Chondrocyte (in vitro differentiated cells): Measurements from ENCODE around the gene RAMACL. TPM values are rescaled to one million over a fixed set of nuclear protein-coding genes. Genes with fewer than 3 reads are reported as not detected.

Experiments
- DNase-seq: peaks from one replicate; pipeline ENCODE4 v3.0.0; 2021; ENCODE audit warnings: mixed read lengths, low spot score
- H3K27ac Mint-ChIP-seq: one replicate; pipeline ENCODE4 v1.8.0; 2021; ENCODE audit warnings: mild to moderate bottlenecking, moderate library complexity, mixed read lengths; ENCODE audit not compliant: unreplicated experiment
- H3K27me3 Mint-ChIP-seq: 2 replicates; pipeline ENCODE4 v1.8.0; 2021; ENCODE audit warnings: low read depth, mixed read lengths
- H3K36me3 Mint-ChIP-seq: 2 replicates; pipeline ENCODE4 v1.8.0; 2021; ENCODE audit warnings: low read depth, mixed read lengths
- H3K4me1 Mint-ChIP-seq: 2 replicates; pipeline ENCODE4 v1.8.0; 2021; ENCODE audit warnings: low read depth, mild to moderate bottlenecking, mixed read lengths
- H3K4me3 Mint-ChIP-seq: one replicate; pipeline ENCODE4 v1.8.0; 2021; ENCODE audit warnings: mild to moderate bottlenecking, moderate library complexity, mixed read lengths; ENCODE audit not compliant: unreplicated experiment
- H3K9me3 Mint-ChIP-seq: 2 replicates; pipeline ENCODE4 v1.8.0; 2021; ENCODE audit warnings: low read depth, mixed read lengths
- CTCF ChIP-seq: fragments of 200-600 bp; sonication (generic); IDR thresholded peaks from 2 replicates; pipeline ENCODE4 v1.5.0; 2021; ENCODE audit warnings: antibody characterized with exemption, mild to moderate bottlenecking, moderate library complexity
- total RNA-seq: library from RNA; stranded (reverse); gene quantifications from 3 replicates; pipeline ENCODE4 v1.2.1, GENCODE V29; 2021

Gene RAMACL
- total RNA-seq, 1 donor from 2014 or later, result 1.7 TPM

- Mint-ChIP-seq H3K27ac (peak overlapping the region; percentile 54), H3K9me3 (no peaks in the 10 kb centered on the region), H3K27me3 (no peaks in the 10 kb centered on the region), H3K36me3 (peaks cover 19% of the 10 kb centered on the region), H3K4me3 (no peak overlapping the region), H3K4me1 (peaks cover 90% of the 10 kb centered on the region)
- no peak for DNase-seq
- TF ChIP-seq CTCF, result no peak
Measured at GRCh38 chr6:166616261-166617238, 30.1 kb upstream of the RAMACL start.

- H3K4me1 Mint-ChIP-seq, result peaks cover 82% of the 10 kb centered on the region
- H3K27ac Mint-ChIP-seq, result peak overlapping the region; percentile 97
- TF ChIP-seq CTCF, result peak; percentile 6
- no peaks in the 10 kb centered on the region for H3K27me3 Mint-ChIP-seq
- peaks cover 19% of the 10 kb centered on the region for H3K36me3 Mint-ChIP-seq
- no peak for DNase-seq
- peak overlapping the region; percentile 27 for H3K4me3 Mint-ChIP-seq
- no peaks in the 10 kb centered on the region for H3K9me3 Mint-ChIP-seq
Measured at GRCh38 chr6:166615059-166615770, 28.7 kb upstream of the RAMACL start.

GRCh38 chr6:166614589-166614988, 28.1 kb upstream of the RAMACL start:
- no peak overlapping the region for H3K4me3 Mint-ChIP-seq
- peak overlapping the region; percentile 97 for H3K27ac Mint-ChIP-seq
- peaks cover 77% of the 10 kb centered on the region for H3K4me1 Mint-ChIP-seq
- DNase-seq, result no peak
- TF ChIP-seq CTCF, result peak; percentile 48
- peaks cover 22% of the 10 kb centered on the region for H3K36me3 Mint-ChIP-seq
- no peaks in the 10 kb centered on the region for H3K27me3 Mint-ChIP-seq
- no peaks in the 10 kb centered on the region for H3K9me3 Mint-ChIP-seq

GRCh38 chr6:166614171-166614583, 27.7 kb upstream of the RAMACL start:
- no peak for DNase-seq
- TF ChIP-seq CTCF, result no peak
- Mint-ChIP-seq H3K4me3 (no peak overlapping the region), H3K27ac (peak overlapping the region; percentile 83), H3K9me3 (no peaks in the 10 kb centered on the region), H3K4me1 (peaks cover 75% of the 10 kb centered on the region), H3K27me3 (no peaks in the 10 kb centered on the region), H3K36me3 (peaks cover 22% of the 10 kb centered on the region)

DNA sequence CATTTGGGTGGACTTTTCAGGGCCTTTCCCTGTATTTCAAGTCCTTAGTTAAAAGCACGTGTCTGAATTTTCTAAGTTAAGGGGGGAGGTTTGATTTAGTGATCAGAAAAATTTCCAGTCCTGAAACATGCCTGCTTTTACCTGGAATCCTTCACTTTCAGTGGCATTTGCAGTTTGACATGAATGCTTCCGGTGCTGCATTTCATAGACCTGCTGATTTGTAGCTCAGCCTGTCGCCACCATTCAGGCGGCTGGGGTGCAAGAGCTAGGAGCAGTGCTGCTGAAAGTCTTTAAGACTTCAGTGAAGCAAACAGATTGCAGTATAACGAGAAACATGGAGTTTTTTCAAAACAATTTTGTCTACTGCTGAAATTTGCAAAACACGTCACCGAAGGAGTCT, 26.5 kb upstream of the RAMACL start:
- H3K9me3 Mint-ChIP-seq, result no peaks in the 10 kb centered on the region
- no peak for DNase-seq
- peaks cover 17% of the 10 kb centered on the region for H3K36me3 Mint-ChIP-seq
- peak overlapping the region; percentile 12 for H3K27ac Mint-ChIP-seq
- H3K4me1 Mint-ChIP-seq, result peaks cover 71% of the 10 kb centered on the region
- no peak for TF ChIP-seq CTCF
- no peaks in the 10 kb centered on the region for H3K27me3 Mint-ChIP-seq
- H3K4me3 Mint-ChIP-seq, result no peak overlapping the region
